ENCODE data around the gene H6PD. TPM values are rescaled to one million over a fixed set of nuclear protein-coding genes. Genes with fewer than 3 reads are reported as not detected.

H6PD gene
- total RNA-seq, 1 experiment from 2014 or later = 12.6 TPM

- H3K4me3 ChIP-seq = no peak overlapping the region
- no peaks in the 10 kb centered on the region for H3K9me3 ChIP-seq (replicated peaks)
- peaks cover 6% of the 10 kb centered on the region; the same call in 1 of the 2 replicates for H3K36me3 ChIP-seq
- peak; percentile 61 to 66 for DNase-seq (ENCODE audit: low read depth in 1 of 2, low spot score in 2 of 2)
- H3K27me3 ChIP-seq (replicated peaks) = no peaks in the 10 kb centered on the region
- peaks cover 25% of the 10 kb centered on the region for H3K4me1 ChIP-seq (replicated peaks)
- peak overlapping the region; percentile 49 for H3K27ac ChIP-seq
Observed at GRCh38 chr1:9239622-9240401, 5.2 kb downstream of the H6PD start.

GRCh38 chr1:9240914-9241820 is 6.6 kb downstream of the H6PD start:
- Histone ChIP-seq H3K27me3 (replicated peaks) (no peaks in the 10 kb centered on the region), H3K36me3 (peaks cover 6% of the 10 kb centered on the region; the same call in 1 of the 2 replicates), H3K4me1 (replicated peaks) (peaks cover 19% of the 10 kb centered on the region), H3K4me3 (no peak overlapping the region), H3K27ac (no peak overlapping the region), H3K9me3 (replicated peaks) (no peaks in the 10 kb centered on the region)
- DNase-seq (ENCODE audit: low read depth in 1 of 2, low spot score in 2 of 2) = no peak

GRCh38 chr1:9241891-9242290 is 7.3 kb downstream of the H6PD start:
- no peaks in the 10 kb centered on the region for H3K9me3 ChIP-seq (replicated peaks)
- H3K27me3 ChIP-seq (replicated peaks) = no peaks in the 10 kb centered on the region
- H3K27ac ChIP-seq = no peak overlapping the region
- no peak for DNase-seq (ENCODE audit: low read depth in 1 of 2, low spot score in 2 of 2)
- peaks cover 19% of the 10 kb centered on the region for H3K4me1 ChIP-seq (replicated peaks)
- no peak overlapping the region for H3K4me3 ChIP-seq
- H3K36me3 ChIP-seq = peaks cover 6% of the 10 kb centered on the region; the same call in 1 of the 2 replicates

- no peak overlapping the region for H3K4me3 ChIP-seq
- H3K9me3 ChIP-seq (replicated peaks) = no peaks in the 10 kb centered on the region
- H3K36me3 ChIP-seq = peaks cover 6% of the 10 kb centered on the region
- DNase-seq (ENCODE audit: low read depth in 1 of 2, low spot score in 2 of 2) = no peak
- no peaks in the 10 kb centered on the region for H3K27me3 ChIP-seq (replicated peaks)
- peaks cover 19% of the 10 kb centered on the region for H3K4me1 ChIP-seq (replicated peaks)
- H3K27ac ChIP-seq = no peak overlapping the region
Observed at GRCh38 chr1:9242338-9242969, 7.9 kb downstream of the H6PD start.

- no peak overlapping the region for H3K4me3 ChIP-seq
- no peak overlapping the region for H3K27ac ChIP-seq
- H3K4me1 ChIP-seq (replicated peaks) = peaks cover 19% of the 10 kb centered on the region
- H3K36me3 ChIP-seq = peaks cover 10% of the 10 kb centered on the region
- no peaks in the 10 kb centered on the region for H3K9me3 ChIP-seq (replicated peaks)
- H3K27me3 ChIP-seq (replicated peaks) = no peaks in the 10 kb centered on the region
- DNase-seq (ENCODE audit: low read depth in 1 of 2, low spot score in 2 of 2) = no peak
Observed at GRCh38 chr1:9243066-9243739, 8.6 kb downstream of the H6PD start.

- Histone ChIP-seq H3K4me3 (no peak overlapping the region), H3K4me1 (replicated peaks) (peaks cover 13% of the 10 kb centered on the region), H3K27me3 (replicated peaks) (no peaks in the 10 kb centered on the region), H3K9me3 (replicated peaks) (no peaks in the 10 kb centered on the region), H3K36me3 (peaks cover 10% of the 10 kb centered on the region), H3K27ac (no peak overlapping the region)
- no peak for DNase-seq (ENCODE audit: low read depth in 1 of 2, low spot score in 2 of 2)
Observed at GRCh38 chr1:9244501-9245229, 10.1 kb downstream of the H6PD start.

GRCh38 chr1:9245230-9245619 is 10.7 kb downstream of the H6PD start:
- Histone ChIP-seq H3K4me1 (replicated peaks) (peaks cover 7% of the 10 kb centered on the region), H3K9me3 (replicated peaks) (no peaks in the 10 kb centered on the region), H3K27me3 (replicated peaks) (no peaks in the 10 kb centered on the region), H3K36me3 (peaks cover 10% of the 10 kb centered on the region), H3K27ac (no peak overlapping the region), H3K4me3 (no peak overlapping the region)
- no peak for DNase-seq (ENCODE audit: low read depth in 1 of 2, low spot score in 2 of 2)

- H3K36me3 ChIP-seq = peaks cover 8% of the 10 kb centered on the region
- no peaks in the 10 kb centered on the region for H3K27me3 ChIP-seq (replicated peaks)
- H3K4me3 ChIP-seq = no peak overlapping the region
- peaks cover 3% of the 10 kb centered on the region for H3K4me1 ChIP-seq (replicated peaks)
- DNase-seq (ENCODE audit: low read depth in 1 of 2, low spot score in 2 of 2) = no peak
- no peaks in the 10 kb centered on the region for H3K9me3 ChIP-seq (replicated peaks)
- no peak overlapping the region for H3K27ac ChIP-seq
Observed at GRCh38 chr1:9245661-9246060, 11.1 kb downstream of the H6PD start.

- no peak overlapping the region for H3K4me3 ChIP-seq
- no peaks in the 10 kb centered on the region for H3K27me3 ChIP-seq (replicated peaks)
- no peak overlapping the region for H3K27ac ChIP-seq
- no peak for DNase-seq (ENCODE audit: low read depth in 1 of 2, low spot score in 2 of 2)
- peaks cover 6% of the 10 kb centered on the region for H3K36me3 ChIP-seq
- H3K9me3 ChIP-seq (replicated peaks) = no peaks in the 10 kb centered on the region
- no peaks in the 10 kb centered on the region for H3K4me1 ChIP-seq (replicated peaks)
Observed at GRCh38 chr1:9246215-9246614, 11.6 kb downstream of the H6PD start.

- DNase-seq (ENCODE audit: low read depth in 1 of 2, low spot score in 2 of 2) = no peak
- H3K4me3 ChIP-seq = no peak overlapping the region
- H3K36me3 ChIP-seq = peaks cover 4% of the 10 kb centered on the region
- no peaks in the 10 kb centered on the region for H3K27me3 ChIP-seq (replicated peaks)
- H3K4me1 ChIP-seq (replicated peaks) = no peaks in the 10 kb centered on the region
- no peaks in the 10 kb centered on the region for H3K9me3 ChIP-seq (replicated peaks)
- H3K27ac ChIP-seq = no peak overlapping the region
Observed at GRCh38 chr1:9246841-9247785, 12.5 kb downstream of the H6PD start.

- Histone ChIP-seq H3K9me3 (replicated peaks) (no peaks in the 10 kb centered on the region), H3K4me3 (no peak overlapping the region), H3K36me3 (peaks cover 4% of the 10 kb centered on the region), H3K27me3 (replicated peaks) (no peaks in the 10 kb centered on the region), H3K27ac (no peak overlapping the region), H3K4me1 (replicated peaks) (no peaks in the 10 kb centered on the region)
- DNase-seq (ENCODE audit: low read depth in 1 of 2, low spot score in 2 of 2) = no peak
Observed at GRCh38 chr1:9247894-9248293, 13.3 kb downstream of the H6PD start.

All from SJSA1 (cell line).